Neural progenitor cell (in vitro differentiated cells): Measurements from ENCODE around the gene PHKG1.

ENCODE experiments used
- EZH2 ChIP-seq: fragments of 200-600 bp; sonication (generic); IDR thresholded peaks from 2 replicates; pipeline ENCODE4 v1.6.1; 2017; ENCODE audit warnings: antibody characterized with exemption, mild to moderate bottlenecking, moderate library complexity
- EZH2phosphoT487 ChIP-seq: fragments of 200-600 bp; sonication (generic); IDR thresholded peaks from 2 replicates; pipeline ENCODE4 v1.6.1; 2017; ENCODE audit warnings: antibody characterized with exemption
- TF ChIP-seq, protein P1 (sequence below): fragments of 200-600 bp; sonication (generic); IDR thresholded peaks from 2 replicates; pipeline ENCODE4 v1.5.1; 2017; ENCODE audit warnings: antibody characterized with exemption, mild to moderate bottlenecking

DNA sequence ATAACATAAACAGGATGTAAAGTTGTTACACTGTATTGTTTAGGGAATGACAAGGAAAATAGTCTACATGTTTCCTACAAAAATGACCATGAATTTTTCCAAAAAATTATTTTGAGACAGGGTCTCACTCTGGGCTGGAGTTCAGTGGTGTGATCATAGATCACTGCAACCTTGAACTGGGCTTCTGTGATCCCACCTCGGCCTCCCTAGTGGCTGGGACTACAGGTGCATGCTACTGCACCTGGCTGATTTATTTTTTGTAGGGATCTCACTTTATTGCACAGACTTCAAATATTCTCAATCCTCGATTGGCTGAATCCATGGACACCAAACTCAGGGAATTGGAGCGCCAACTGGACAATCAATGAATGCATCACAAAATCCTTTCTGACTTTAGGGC lies 6.9 kb upstream of the PHKG1 start:
- TF ChIP-seq, protein P1, sequence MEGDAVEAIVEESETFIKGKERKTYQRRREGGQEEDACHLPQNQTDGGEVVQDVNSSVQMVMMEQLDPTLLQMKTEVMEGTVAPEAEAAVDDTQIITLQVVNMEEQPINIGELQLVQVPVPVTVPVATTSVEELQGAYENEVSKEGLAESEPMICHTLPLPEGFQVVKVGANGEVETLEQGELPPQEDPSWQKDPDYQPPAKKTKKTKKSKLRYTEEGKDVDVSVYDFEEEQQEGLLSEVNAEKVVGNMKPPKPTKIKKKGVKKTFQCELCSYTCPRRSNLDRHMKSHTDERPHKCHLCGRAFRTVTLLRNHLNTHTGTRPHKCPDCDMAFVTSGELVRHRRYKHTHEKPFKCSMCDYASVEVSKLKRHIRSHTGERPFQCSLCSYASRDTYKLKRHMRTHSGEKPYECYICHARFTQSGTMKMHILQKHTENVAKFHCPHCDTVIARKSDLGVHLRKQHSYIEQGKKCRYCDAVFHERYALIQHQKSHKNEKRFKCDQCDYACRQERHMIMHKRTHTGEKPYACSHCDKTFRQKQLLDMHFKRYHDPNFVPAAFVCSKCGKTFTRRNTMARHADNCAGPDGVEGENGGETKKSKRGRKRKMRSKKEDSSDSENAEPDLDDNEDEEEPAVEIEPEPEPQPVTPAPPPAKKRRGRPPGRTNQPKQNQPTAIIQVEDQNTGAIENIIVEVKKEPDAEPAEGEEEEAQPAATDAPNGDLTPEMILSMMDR, result no peak
- TF ChIP-seq EZH2phosphoT487 (no peak), EZH2 (no peak)
